Measurements from ENCODE around the gene PACS2.

DNA sequence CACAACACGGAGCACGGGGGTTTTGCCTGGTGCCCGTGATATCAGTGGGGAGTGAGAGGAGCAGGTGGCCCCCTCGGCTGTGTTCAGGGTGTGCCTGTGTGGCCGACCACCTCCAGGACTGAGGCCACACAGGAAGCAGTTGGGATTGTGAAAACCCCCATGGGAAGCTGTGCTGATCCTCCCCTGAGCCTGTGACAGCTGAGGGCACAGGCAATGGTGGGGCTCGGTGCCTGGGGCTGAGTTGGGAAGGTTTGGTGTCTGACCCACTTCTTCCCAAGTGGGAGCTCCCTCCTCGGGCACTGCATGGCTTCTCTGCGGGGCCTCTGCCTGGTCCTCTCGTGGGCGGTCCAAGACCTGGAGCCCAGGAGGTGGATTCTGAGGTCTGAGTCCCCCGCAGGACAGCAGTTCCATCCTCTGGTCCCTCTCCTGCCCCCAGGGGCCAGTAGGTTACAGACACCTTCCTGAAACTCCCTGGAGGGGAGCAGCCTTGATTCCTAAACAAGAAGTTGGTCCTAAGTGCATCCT is 17.9 kb downstream of the PACS2 start:
- TF ChIP-seq POLR2AphosphoS5 (IDR thresholded peaks at IDR 0.05) = no peak
- TF ChIP-seq, protein P1, sequence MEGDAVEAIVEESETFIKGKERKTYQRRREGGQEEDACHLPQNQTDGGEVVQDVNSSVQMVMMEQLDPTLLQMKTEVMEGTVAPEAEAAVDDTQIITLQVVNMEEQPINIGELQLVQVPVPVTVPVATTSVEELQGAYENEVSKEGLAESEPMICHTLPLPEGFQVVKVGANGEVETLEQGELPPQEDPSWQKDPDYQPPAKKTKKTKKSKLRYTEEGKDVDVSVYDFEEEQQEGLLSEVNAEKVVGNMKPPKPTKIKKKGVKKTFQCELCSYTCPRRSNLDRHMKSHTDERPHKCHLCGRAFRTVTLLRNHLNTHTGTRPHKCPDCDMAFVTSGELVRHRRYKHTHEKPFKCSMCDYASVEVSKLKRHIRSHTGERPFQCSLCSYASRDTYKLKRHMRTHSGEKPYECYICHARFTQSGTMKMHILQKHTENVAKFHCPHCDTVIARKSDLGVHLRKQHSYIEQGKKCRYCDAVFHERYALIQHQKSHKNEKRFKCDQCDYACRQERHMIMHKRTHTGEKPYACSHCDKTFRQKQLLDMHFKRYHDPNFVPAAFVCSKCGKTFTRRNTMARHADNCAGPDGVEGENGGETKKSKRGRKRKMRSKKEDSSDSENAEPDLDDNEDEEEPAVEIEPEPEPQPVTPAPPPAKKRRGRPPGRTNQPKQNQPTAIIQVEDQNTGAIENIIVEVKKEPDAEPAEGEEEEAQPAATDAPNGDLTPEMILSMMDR (IDR thresholded peaks at IDR 0.05) = no peak
